SK-N-MC (cell line): ENCODE data around the gene ANTXRL.
A peak's percentile ranks its signal among the peaks of the same experiment; 100 is the strongest.

Source experiments
- DNase-seq: peaks from one replicate; pipeline ENCODE4 v3.0.0-alpha.2; 2011; ENCODE audit warnings: low read depth, low spot score
- H3K27ac ChIP-seq: fragments of 200-600 bp; sonication (generic); 2 replicates; pipeline ENCODE4 v1.5.1; 2016; ENCODE audit warnings: mixed run types
- H3K36me3 ChIP-seq: fragments of 200-600 bp; sonication (generic); 2 replicates; pipeline ENCODE4 v1.6.1; 2017; ENCODE audit warnings: antibody characterized with exemption, low read length, mixed read lengths; ENCODE audit not compliant: insufficient read depth
- H3K4me3 ChIP-seq: fragments of 200-600 bp; sonication (generic); 2 replicates; pipeline ENCODE4 v1.5.1; 2016
- H3K9ac ChIP-seq: fragments of 200-600 bp; sonication (generic); 2 replicates; pipeline ENCODE4 v1.8.0; 2017; ENCODE audit warnings: mixed run types, mixed read lengths; ENCODE audit not compliant: insufficient read length
- H3K9me3 ChIP-seq: fragments of 200-600 bp; sonication (generic); 2 replicates; pipeline ENCODE4 v1.6.1; 2017; ENCODE audit warnings: low read depth, mild to moderate bottlenecking, antibody characterized with exemption, low read length, moderate library complexity, mixed read lengths
- EZH2 ChIP-seq: fragments of 200-600 bp; sonication (generic); IDR thresholded peaks from one replicate; pipeline ENCODE4 v1.6.1; 2017; ENCODE audit warnings: antibody characterized with exemption
- FOXP2 ChIP-seq: optimal IDR thresholded peaks from 2 replicates; pipeline ENCODE3; 2011; ENCODE audit warnings: mild to moderate bottlenecking, moderate library complexity; ENCODE audit not compliant: insufficient read depth; ENCODE audit errors: extremely low read length, control extremely low read depth
- POLR2AphosphoS5 ChIP-seq: IDR thresholded peaks from 2 replicates; pipeline ENCODE4 v1.6.1; 2012; ENCODE audit warnings: mild to moderate bottlenecking, low read depth, low read length, borderline replicate concordance

ANTXRL gene

DNA sequence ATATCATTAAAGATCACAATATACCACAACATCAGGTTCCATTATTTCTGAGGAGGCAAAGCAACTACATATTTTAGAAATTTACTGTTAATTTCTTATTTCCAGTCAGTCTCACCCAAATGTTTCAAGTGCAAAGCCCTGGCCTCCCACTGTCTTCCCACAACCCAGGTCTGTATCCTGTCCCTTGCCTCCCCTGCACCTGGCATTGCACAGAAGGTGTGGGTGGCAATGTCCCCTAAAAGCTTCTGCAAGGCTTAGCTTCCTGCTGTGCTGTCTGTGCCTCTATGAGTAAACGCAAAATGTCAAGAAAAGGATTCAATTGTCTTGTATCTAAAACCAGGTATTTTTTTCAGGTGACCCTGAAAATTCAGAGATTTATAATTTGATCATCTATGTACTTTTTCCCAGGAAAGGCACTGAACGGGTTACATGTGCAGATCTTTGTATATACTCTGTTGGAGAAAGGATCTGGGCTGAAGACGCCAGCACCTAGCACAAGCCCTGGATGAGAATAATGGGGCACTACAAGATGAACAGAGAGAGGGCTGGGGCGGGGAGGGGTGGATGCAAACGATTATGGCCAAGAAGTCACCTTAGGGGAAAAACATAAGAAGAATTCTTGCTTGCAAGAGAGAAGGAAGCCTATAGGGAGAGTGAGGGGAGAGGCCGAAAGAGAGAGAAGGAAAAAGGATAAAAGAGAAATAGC lies 3.1 kb upstream of the ANTXRL start:
- TF ChIP-seq FOXP2 (no peak), POLR2AphosphoS5 (no peak), EZH2 (no peak)
- H3K4me3 ChIP-seq: peak overlapping the region; percentile 69

GRCh38 chr10:46284286-46285229 lies 2.2 kb upstream of the ANTXRL start:
- Histone ChIP-seq H3K4me3 (peak overlapping the region; percentile 69), H3K36me3 (no peaks in the 10 kb centered on the region), H3K9ac (no peak overlapping the region), H3K9me3 (no peaks in the 10 kb centered on the region), H3K27ac (no peak overlapping the region)
- DNase-seq: no peak
- TF ChIP-seq EZH2 (no peak), POLR2AphosphoS5 (no peak), FOXP2 (no peak)

More for the DNA sequence above, 3.1 kb upstream of the ANTXRL start:
- no peak for DNase-seq
- Histone ChIP-seq H3K27ac (no peak overlapping the region), H3K36me3 (no peaks in the 10 kb centered on the region), H3K9me3 (no peaks in the 10 kb centered on the region), H3K9ac (no peak overlapping the region)

DNA sequence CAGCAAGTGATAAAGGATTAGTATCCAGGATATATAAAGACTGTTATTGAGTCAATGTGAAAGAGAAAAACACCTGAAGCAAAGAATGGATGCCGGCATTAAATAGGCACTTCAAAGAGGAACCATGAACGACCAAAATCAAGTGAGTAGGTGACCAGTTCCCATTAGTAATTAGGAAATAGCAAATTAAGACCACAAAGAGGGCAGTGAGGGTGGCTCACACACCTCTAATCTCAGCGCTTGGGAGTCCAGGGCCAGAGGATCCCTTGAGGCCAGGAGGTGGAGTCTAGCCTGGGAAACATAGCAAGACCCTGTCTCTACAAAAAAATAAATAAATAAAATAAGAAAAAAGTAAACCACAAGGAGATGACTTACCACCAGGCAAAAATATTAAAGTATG lies 1.5 kb upstream of the ANTXRL start:
- no peak for DNase-seq
- no peaks in the 10 kb centered on the region for H3K9me3 ChIP-seq
- no peaks in the 10 kb centered on the region for H3K36me3 ChIP-seq
- no peak overlapping the region for H3K9ac ChIP-seq
- no peak overlapping the region for H3K27ac ChIP-seq
- TF ChIP-seq POLR2AphosphoS5: no peak
- TF ChIP-seq EZH2: no peak
- TF ChIP-seq FOXP2: no peak
- peak overlapping the region; percentile 69; the same call in 1 of the 2 replicates for H3K4me3 ChIP-seq

- H3K9me3 ChIP-seq: no peaks in the 10 kb centered on the region
- H3K36me3 ChIP-seq: no peaks in the 10 kb centered on the region
- H3K4me3 ChIP-seq: no peak overlapping the region
- no peak for DNase-seq
- TF ChIP-seq POLR2AphosphoS5 (no peak), FOXP2 (no peak)
- H3K9ac ChIP-seq: no peak overlapping the region
- no peak overlapping the region for H3K27ac ChIP-seq
These were observed 704 bp upstream of the ANTXRL start for GRCh38 chr10:46285966-46286620.

DNA sequence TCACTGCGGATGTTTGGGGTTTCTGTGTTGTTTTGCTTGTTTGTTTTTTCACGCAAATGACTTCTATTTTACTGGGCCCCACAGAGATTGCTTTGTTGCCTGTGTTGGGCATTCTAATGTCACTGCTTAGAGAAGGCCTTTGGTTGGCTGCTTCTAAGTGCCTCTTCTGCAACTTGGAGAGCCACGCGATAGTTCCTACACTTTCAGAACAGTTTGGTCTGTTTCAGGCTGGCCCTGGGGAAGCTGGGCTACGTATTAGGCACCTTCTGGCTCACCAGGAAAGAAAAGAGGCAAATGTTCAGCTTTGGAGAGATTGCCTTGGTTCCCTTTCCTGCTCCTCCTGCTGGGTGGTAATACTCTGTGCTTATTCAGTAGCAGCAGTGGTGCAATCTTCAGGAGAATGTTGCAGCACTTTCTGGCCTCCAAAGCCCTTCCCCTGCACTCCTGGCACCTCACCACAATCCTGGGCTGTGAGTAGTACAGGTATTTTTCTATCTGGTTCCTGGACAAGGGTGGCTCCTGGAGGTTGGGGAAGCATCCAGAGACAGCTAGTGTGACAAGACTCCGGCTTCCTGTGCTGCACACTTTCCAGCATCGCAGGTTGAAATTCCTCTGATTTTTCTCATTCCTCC lies 1.2 kb downstream of the ANTXRL start:
- Histone ChIP-seq H3K9me3 (no peaks in the 10 kb centered on the region), H3K36me3 (no peaks in the 10 kb centered on the region), H3K9ac (no peak overlapping the region), H3K27ac (no peak overlapping the region), H3K4me3 (no peak overlapping the region)
- DNase-seq: no peak
- TF ChIP-seq EZH2 (no peak), FOXP2 (no peak), POLR2AphosphoS5 (no peak)

DNA sequence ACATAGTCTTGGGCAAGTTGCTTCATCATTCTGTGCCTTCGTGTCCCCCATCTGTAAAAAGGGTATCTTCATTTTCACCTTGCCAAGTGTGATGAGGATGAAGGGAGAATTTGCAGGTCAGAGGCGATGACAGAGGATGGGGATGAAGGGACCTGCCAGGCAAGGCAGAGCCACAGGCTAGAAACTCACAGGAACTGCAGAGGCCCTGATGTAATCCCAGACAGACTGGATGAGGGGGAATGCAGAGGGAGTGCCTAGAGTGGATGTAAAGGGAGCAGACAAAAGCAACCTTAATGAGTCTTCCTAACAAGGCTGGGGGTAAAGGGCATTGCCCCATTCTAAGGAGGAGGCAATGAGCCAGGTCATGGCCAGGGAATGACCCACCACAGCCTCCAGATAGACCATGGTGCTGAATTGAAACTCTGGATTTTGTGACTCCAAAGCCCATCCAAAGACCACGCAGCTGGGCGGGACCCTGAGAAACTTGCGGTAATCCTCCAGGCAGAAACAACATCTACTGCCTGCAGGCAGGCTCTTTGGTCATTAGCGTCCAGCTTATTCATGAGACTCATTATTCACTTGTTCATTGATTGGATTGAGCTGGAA lies 1.9 kb downstream of the ANTXRL start:
- no peak for DNase-seq
- Histone ChIP-seq H3K4me3 (no peak overlapping the region), H3K9ac (no peak overlapping the region), H3K27ac (no peak overlapping the region), H3K36me3 (no peaks in the 10 kb centered on the region), H3K9me3 (no peaks in the 10 kb centered on the region)
- no peak for TF ChIP-seq EZH2

DNA sequence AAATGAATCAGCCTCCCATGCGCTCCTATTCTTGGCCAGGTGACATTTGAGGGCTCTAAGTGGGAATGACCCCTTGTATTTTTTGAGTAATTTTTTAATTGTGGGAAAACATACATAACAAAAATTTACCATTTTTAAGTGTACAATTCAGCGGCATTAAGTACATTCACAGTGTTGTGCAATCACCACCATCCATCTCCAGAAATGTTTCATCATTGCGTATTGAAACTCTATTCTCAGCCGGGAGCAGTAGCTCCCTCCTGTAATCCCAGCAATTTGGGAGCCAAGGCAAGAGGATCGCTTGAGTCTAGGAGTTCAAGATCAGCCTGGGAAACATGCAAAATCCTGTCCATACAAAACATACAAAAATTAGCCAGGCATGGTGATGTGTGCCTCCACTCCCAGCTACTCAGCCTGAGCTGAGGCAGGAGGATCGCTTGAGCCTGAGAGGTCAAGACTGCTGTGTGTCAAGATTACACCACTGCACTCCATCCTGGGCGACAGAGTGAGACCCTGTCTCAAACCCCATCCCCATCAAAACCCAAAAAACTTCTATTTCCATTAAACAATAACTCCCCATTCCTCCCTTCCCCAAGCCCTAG lies 2.5 kb downstream of the ANTXRL start:
- Histone ChIP-seq H3K4me3 (no peak overlapping the region), H3K9ac (no peak overlapping the region), H3K36me3 (no peaks in the 10 kb centered on the region), H3K27ac (no peak overlapping the region), H3K9me3 (no peaks in the 10 kb centered on the region)
- no peak for TF ChIP-seq FOXP2
- TF ChIP-seq EZH2: no peak
- TF ChIP-seq POLR2AphosphoS5: no peak
- no peak for DNase-seq
